HG03064 (cell line): ENCODE measurements around the gene ZNF772.
"Not testable (repeated sequence)": the region's sequence is repeated elsewhere in the genome, so short reads cannot be mapped to it uniquely, and the experiment has no call there.

ENCODE experiments used
- ATAC-seq: cut with Tn5 transposase; IDR thresholded peaks from one replicate; pipeline ENCODE4 v1.9.1; 2021; ENCODE audit warnings: low read depth; ENCODE audit not compliant: unreplicated experiment

The ZNF772 gene

DNA sequence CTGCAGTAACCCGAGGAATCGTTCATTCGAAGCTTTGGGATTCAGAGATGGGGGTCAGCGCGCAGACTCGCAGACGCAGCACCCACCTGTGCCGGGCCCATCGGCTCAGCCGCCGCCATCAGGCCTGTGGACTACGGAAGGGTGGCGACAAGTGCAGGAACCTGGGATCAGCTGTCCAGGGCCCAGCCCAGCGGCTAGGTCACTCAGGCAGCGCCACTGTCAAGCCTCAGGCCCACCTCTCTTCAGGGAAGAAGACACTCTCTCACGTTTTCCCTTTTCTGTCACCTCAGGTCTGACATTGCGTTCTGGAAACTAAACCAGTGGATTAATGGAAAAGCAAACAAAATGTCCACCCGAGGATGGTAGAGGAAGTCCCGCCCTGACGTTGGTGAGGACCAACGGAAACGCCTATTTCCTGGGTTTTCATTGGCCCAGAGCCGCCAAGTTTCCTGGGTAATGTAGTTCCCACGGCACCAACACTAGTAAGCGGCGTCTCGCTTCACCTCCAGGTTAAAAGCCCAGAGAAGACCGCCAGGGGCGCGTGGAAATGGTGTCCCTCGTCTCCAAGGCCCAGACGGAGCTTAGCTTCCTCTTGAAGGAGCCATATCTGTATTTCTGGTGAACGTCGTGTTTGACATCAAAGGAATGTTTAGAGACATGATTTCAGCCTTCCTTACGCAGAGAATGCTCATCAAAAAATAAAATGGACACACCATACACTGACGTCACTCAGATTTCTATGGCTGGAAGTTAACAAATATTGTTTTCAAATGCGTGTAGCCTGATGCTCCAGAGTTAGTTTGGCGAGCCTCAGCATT lies at the start of gene ZNF772:
TSS of gene ZNF772 (minus strand) at position 376 of the 818 bp plus-strand sequence. CDS start at position 119, 257 bp downstream.
- ATAC-seq, result peak; percentile 86

DNA sequence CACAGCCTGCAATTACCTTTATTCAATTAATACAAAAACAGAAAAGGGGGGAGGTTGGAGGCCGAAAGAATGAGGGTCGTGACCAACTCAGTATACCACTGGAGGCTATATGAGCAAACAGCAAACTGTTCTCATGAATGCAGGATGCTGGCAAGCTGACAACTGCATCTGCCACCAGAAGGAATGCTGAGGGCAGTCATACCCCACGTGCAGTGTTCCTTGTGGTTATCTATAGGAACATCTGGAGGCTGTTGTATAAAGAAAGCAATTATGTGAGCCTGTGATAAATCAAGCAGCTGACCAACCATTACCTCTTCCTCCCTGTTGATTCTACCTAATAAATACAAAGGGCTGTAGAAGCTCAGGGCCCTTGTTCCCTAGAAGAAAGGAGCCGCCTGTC lies 40.7 kb upstream of the ZNF772 start:
- ATAC-seq, result not testable (repeated sequence)

DNA sequence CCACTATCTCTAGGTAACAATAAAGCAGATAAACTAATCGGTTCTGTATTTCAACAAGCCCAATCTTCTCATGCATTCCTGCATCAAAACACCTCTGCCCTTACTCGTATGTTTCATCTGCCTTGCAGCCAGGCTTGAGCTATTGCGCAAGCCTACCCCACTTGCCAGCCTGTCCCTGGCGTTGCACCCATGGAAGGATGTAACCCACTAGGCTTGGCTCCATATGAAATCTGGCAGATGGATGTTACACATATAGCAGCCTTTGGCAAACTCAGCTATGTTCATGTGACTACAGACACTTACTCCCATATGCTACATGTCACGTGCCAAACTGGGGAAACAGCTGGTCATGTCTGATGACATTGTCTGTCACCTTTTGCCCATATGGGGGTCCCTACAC lies 37.9 kb upstream of the ZNF772 start:
- no peak for ATAC-seq

DNA sequence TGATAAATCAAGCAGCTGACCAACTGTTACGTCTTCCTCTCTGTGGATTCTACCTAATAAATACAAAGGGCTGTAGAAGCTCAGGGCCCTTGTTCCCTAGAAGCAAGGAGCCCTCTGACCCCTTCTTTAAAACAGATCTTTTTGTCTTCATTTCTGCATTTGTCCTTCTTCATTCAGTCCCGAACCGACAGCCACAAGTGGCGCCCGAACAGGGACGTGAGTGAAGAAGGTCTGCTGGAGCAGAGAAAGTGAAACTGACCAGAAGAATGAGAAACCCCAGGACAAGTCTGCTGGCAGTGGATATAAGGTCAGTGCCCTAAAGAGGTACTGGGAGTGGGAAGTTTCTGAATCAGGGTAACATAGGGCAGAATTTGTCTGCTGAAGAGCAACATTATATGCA lies 35.5 kb upstream of the ZNF772 start:
- ATAC-seq, result no peak

DNA sequence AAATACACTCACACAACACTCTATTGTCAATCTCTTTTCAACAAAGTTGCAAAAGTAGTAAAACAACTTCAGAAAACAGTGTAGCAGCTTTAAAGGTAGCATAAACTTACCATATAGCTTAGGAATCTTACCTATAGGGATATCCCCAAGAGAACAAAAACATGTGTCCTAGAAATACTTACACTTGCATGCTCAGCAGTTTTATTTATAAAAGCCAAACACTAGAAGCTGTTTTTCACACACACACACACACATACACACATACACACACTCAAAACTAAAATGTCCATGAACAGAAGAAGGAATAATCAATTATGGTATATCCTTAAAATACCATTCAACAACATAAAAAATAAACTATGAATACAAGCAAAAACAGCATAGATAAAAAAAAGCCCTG lies 34.1 kb upstream of the ZNF772 start:
- ATAC-seq, result no peak

DNA sequence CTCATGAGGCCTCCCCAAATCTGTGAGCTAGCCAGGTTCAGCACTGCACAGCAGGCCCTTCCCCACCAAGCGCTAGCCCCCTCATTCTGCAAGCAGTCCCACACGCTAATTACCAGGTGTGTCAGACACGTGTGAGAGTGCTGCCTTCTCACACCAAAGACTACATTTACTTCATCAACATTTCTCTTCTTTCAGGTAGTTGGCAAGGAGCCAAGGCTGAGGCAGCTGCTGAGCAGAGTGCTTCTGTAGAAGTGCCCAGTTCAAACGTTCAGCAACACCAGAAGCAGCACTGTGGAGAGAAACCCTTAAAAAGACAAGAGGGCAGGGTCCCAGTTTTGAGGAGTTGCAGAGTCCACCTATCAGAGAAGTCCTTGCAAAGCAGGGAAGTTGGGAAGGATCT lies 28.8 kb upstream of the ZNF772 start:
- no peak for ATAC-seq

DNA sequence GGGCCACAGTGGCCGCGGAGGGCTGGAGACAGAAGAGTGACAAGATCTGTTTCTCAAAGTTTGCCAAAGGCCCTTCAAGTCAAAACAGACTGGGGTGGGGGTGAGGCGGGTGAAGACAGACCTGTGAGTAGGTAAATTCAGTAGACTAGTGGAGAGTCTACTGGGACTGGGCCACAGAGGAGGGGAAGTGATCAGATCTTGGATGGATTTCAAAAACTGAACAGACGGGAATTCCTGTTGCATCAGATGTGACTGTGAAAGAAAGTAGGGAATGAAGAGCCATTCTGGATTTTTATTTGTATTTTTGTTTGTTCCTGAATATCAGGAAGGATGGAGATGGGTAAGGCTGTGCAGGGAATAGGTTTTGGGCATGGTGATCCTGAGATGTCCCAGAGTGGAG lies 23.0 kb upstream of the ZNF772 start:
- not testable (repeated sequence) for ATAC-seq

DNA sequence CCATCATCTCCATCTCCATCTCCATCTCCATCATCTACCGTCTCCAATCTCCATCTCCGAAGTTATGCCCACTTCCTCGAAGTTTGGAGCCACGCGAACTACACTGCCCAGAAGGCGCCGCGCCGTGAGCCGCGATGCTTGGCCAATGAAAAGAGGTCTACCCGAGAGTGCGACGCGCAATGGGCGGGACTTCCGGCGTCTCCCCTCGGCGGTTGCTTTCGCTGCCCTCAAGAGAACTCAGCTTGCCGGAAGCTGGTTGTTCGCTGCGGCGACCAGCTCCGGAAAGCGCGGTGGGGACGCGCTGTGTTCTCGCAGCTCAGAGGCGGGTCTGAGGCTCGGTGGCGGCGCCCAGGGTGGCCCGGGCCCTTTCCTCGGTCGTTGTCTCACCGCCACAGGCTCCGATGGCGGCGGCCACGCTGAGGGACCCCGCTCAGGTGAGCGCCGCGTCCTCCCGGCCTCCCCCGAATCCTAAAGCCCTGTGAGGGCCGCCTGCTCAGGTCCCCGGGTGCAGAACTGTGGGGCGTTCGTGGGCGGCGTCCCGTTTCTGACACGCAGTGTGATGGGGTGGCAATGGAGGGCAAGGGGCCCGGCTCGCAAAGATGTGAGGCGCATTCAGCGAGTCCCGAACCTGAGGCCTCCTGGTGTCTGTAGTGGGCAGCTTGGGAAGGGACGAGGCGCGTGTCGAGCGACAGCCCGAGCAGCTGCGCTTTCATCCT lies 22.5 kb upstream of the ZNF772 start, which contains the start of gene ZNF773:
TSS of gene ZNF773 (plus strand) at position 259 of the 716 bp plus-strand sequence. CDS start at position 402, 143 bp downstream.
- peak; percentile 97 for ATAC-seq

DNA sequence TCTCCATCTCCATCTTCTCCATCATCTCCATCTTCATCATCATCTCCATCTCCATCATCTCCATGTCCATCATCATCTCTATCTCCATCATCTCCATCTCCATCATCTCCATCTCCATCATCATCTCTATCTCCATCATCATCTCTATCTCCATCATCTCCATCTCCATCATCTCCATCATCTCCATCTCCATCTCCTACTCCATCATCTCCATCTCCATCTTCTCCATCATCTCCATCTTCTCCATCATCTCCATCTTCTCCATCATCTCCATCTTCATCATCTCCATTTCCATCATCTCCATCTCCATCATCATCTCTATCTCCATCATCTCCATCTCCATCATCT lies 21.9 kb upstream of the ZNF772 start:
- ATAC-seq, result not testable (repeated sequence)

DNA sequence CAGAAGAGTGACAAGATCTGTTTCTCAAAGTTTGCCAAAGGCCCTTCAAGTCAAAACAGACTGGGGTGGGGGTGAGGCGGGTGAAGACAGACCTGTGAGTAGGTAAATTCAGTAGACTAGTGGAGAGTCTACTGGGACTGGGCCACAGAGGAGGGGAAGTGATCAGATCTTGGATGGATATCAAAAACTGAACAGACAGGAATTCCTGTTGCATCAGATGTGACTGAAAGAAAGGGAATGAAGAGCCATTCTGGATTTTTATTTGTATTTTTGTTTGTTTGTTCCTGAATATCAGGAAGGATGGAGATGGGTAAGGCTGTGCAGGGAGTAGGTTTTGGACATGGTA lies 10.9 kb upstream of the ZNF772 start:
- not testable (repeated sequence) for ATAC-seq

DNA sequence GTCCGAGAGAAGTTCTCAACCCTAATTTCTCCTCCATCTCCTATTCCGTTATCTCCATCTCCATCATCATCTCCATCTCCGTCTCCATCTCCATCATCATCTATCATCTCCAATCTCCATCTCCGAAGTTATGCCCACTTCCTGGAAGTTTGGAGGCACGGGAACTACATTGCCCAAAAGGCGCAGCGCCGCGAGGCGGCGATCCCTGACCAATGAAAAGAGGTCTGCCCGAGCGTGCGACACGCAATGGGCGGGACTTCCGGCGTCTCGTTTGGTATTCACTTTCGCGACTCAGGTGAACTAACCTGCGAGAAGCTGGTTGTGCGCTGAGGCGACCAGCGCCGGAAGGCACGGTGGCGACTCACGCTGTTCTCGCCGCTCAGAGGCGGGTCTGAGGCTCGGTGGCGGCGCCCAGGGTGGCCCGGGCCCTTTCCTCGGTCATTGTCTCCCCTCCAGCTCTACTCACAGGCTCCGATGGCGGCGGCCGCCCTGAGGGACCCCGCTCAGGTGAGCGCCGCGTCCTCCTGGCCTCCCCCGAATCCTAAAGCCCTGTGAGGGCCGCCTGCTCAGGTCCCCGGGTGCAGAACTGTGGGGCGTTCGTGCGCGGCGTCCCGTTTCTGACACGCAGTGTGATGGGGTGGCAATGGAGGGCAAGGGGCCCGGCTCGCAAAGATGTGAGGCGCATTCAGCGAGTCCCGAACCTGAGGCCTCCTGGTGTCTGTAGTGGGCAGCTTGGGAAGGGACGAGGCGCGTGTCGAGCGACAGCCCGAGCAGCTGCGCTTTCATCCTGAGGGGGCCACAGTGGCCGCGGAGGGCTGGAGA lies 10.3 kb upstream of the ZNF772 start, which contains the start of gene ZNF419:
TSS of gene ZNF419 (plus strand) at position 274 of the 822 bp plus-strand sequence. CDS start at position 475, 201 bp downstream.
- peak; percentile 88 for ATAC-seq

DNA sequence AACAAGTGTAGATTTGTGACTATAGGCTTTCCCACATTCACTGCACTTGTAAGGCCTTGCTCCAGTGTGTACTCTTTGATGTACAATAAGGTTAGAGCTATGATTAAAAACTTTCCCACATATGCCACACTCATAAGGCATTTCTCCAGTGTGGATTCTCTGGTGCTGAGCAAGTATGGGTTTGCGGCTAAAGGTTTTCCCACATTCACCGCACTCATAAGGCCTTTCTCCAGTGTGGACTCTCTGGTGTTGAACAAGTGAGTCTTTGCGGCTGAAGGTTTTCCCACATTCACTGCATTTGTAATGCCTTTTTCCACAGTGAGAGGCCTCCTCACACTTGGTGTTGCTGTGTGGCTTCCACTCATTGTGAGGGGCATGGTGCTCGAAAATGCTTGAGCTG lies 3.7 kb downstream of the ZNF772 start:
- no peak for ATAC-seq

DNA sequence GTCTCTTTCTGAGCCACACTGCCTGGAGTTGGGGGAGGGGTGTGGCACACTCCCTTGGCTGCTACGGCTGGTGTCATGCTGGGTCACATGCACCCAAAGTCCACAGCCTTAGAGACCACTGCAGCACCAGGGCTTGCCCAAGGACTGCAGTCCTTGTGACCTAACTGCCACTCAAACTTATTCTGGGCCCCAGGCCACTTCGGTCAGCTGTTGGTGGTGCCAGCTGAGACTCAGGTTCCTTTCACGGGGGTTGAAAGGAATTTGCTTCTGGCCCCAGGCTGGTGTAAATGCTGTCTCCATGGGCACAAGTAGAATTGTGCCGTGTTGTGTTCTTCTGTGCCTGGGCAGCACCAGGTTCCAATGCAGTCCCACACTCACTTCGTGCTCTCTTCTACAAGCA lies 10.9 kb downstream of the ZNF772 start:
- no peak for ATAC-seq

DNA sequence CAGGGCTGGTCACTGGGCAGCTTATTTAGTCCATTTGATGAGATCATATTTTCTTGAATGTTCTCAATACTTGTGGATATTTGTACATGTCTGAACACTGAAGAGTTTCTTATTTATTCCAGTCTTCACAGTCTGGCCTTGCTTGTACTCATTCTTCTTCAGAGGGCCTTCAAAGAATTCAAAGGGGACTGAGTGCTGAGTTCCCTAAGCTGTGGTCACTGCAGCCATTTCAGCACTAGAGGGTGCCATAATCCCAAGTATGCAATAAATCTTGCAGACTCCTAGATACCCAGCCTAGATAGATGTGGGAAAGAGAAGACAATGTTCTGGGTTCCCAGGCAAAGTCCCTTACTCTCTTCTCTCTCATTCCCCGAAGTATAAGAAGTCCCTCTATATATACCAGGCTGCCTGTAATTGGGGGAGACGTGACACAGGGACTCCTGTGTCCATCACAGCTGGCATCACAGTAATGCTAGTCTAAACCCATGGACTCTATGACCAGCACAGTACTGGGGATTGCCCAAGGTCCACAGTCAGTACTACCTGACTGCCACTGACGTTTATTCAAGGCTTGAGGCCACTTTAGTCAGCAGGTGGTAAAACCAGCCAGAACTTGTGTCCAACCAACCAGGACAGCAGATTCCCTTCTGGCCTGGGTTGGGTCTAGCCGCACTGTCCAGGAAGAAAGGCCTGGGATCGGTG lies 11.5 kb downstream of the ZNF772 start:
- no peak for ATAC-seq

DNA sequence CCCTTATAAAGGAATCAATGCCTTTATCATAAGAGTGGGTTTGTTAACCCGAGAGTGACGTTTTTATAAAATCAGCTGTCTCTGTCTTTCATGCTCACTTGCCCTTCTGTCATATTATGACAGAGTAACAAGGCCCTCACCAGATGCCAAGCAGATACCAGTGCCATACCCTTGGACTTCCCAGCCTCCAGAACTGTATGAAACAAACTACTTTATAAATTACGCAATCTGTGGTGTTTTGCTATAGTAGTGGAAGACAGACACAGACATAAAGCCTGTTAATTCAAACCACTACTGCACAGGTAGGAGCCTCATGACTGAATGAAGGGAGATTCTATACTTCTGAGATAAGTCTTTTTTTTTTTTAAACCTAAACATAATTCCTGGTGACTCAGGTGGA lies 25.1 kb downstream of the ZNF772 start:
- ATAC-seq, result no peak

DNA sequence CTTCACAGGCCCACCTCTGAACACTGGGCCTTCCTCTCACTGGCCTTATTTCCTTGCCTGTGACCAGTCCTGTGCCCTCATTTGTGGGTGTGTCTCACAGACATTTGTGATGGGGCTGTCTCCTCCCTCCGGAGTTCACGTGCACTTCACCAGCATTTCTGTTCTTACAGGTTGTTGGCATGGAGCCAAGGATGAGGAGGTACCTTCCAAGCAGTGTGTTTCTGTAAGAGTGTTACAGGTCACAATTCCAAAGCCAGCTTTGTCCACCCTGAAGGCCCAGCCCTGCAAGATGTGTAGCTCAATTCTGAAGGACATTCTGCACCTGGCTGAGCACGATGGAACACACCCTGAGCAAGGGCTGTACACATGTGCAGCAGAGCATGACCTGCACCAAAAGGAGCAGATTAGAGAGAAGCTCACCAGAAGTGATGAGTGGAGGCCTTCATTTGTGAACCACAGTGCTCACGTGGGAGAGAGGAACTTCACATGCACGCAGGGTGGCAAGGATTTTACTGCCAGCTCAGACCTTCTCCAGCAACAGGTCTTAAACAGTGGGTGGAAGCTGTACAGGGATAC lies 34.2 kb downstream of the ZNF772 start:
- ATAC-seq, result no peak

DNA sequence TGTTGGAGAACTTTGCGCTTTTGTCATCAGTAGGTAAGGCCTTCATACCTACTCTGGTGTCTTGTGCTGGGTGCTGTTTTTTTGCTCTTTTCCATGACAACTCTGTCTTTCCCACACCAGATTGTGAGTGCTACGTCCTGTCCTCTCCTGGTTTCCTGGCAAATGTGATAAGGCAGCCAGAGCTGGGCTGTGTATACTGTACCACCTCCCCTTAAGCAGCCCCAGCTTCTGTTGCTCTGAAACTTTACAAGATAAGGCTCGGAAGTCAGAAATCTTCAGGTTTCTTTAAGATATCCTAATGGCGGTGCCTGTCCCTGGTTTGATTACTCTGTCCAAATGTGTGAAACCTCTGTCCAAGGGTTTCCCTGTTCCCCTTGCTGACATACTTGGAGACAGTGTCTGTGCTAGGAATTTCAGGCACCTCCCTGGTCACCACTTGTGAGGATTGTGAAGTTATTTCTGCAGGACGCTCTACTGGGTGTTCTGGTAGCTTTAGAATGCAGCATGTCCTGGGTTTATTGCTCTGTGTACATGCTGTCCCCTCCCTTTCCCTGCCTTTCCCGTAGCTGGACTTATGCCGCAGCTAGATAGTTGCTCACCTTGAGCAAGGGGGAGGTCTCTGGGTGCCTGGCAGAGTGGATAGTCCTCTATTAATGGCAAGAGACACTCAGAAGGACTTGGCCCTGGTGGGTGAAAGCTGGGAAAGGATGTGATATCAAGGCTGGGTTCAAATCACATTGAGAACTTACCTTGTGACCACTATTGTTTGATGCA lies 35.2 kb downstream of the ZNF772 start:
- ATAC-seq, result no peak

DNA sequence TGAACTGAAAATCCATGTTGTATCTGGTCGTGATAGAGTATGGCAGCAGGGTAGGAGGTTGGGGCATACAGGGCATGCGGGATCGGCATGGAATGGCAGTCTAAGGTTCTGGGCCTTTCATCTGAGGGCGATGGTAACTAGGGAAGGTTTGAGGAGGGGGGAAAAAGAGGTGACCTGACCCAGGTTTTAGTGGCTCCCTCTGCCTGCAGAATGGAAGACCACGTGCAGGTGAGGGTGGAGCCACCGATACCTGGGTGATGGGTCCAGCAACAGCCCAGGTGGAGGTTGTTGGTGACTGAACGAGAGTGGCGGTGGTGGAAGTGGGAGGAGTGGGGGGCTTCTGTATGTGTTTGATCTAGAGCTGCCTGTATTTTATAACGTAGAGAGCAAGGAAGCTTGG lies 38.4 kb downstream of the ZNF772 start:
- ATAC-seq, result no peak

DNA sequence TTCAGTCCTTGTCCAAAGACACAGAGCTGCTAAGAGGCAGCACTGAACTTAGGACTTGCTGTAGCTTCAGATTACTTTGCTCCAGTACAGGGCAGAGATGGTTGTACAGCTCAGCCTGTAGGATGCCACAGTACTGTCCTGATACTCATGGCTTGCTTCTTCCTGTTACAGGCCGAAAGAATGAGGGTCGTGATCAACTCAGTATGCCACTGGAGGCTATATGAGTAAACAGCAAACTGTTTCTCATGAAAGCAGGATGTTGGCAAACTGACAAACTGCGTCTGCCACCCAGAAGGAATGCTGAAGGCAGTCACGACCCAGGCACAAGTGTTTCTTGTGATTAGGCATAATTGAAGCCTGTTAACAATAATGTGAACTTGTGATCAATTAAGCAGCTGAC lies 39.4 kb downstream of the ZNF772 start:
- ATAC-seq, result no peak
